ENCODE data around the gene MYH9. TPM values are rescaled to one million over a fixed set of nuclear protein-coding genes. Genes with fewer than 3 reads are reported as not detected.

MYH9 gene
- total RNA-seq, 3 donors from 2014 or later (not counting 1 experiment from before 2014, with no cell fraction given) = 803 to 1,038 (median 808) TPM

GRCh38 chr22:36247955-36248354 lies 139.8 kb downstream of the MYH9 start:
- no peak for TF ChIP-seq CTCF (IDR thresholded peaks at IDR 0.05)
- no peak overlapping the region for H3K4me3 Mint-ChIP-seq
- Histone ChIP-seq H3K27ac (ENCODE audit: low read length) (no peak overlapping the region), H3K27me3 (ENCODE audit: control insufficient read depth, insufficient read depth, low read length) (no peaks in the 10 kb centered on the region), H3K4me3 (ENCODE audit: low read length) (no peak overlapping the region), H3K36me3 (ENCODE audit: control insufficient read depth, insufficient read depth, low read length) (no peaks in the 10 kb centered on the region), H3K9me3 (ENCODE audit: control insufficient read depth, insufficient read depth, low read length) (no peaks in the 10 kb centered on the region), H3K4me1 (ENCODE audit: control insufficient read depth, insufficient read depth, low read length) (peaks cover 8% of the 10 kb centered on the region)
- DNase-seq (no peak), ATAC-seq (no peak)
- WGBS (ENCODE audit: insufficient coverage) = 87% methylated on average over 4 of the region's 5 CpGs
- H3K27me3 Mint-ChIP-seq (ENCODE audit: low read depth in 2 of 2) = peaks cover 0 to 3% of the 10 kb centered on the region in 2 donors
- H3K4me1 Mint-ChIP-seq = peaks cover 11 to 14% of the 10 kb centered on the region in 2 donors
- intact Hi-C loops (cut with micrococcal nuclease) = no loop called here
- H3K9me3 Mint-ChIP-seq = no peaks in the 10 kb centered on the region
- no peak overlapping the region for H3K27ac Mint-ChIP-seq
- H3K36me3 Mint-ChIP-seq = no peaks in the 10 kb centered on the region

GRCh38 chr22:36246718-36247117 lies 141.0 kb downstream of the MYH9 start:
- peaks cover 2% of the 10 kb centered on the region in 2 donors for H3K4me1 Mint-ChIP-seq
- H3K4me3 Mint-ChIP-seq = no peak overlapping the region
- no peaks in the 10 kb centered on the region for H3K36me3 Mint-ChIP-seq
- no peak for TF ChIP-seq CTCF (IDR thresholded peaks at IDR 0.05)
- peaks cover 0 to 3% of the 10 kb centered on the region in 2 donors for H3K9me3 Mint-ChIP-seq
- H3K27me3 Mint-ChIP-seq (ENCODE audit: low read depth in 2 of 2) = peaks cover 0 to 3% of the 10 kb centered on the region in 2 donors
- H3K27ac ChIP-seq (ENCODE audit: low read length) = no peak overlapping the region
- no peaks in the 10 kb centered on the region for H3K9me3 ChIP-seq (ENCODE audit: control insufficient read depth, insufficient read depth, low read length)
- H3K4me3 ChIP-seq (ENCODE audit: low read length) = no peak overlapping the region
- no peaks in the 10 kb centered on the region for H3K27me3 ChIP-seq (ENCODE audit: control insufficient read depth, insufficient read depth, low read length)
- ATAC-seq = no peak
- no peaks in the 10 kb centered on the region for H3K36me3 ChIP-seq (ENCODE audit: control insufficient read depth, insufficient read depth, low read length)
- intact Hi-C loops (cut with micrococcal nuclease) = no loop called here
- no peak for DNase-seq
- 79% methylated on average over 3 of the region's 3 CpGs for WGBS (ENCODE audit: insufficient coverage)
- no peaks in the 10 kb centered on the region for H3K4me1 ChIP-seq (ENCODE audit: control insufficient read depth, insufficient read depth, low read length)
- H3K27ac Mint-ChIP-seq = no peak overlapping the region

GRCh38 chr22:36245805-36246356 lies 141.9 kb downstream of the MYH9 start:
- Mint-ChIP-seq H3K27ac (no peak overlapping the region), H3K9me3 (peaks cover 0 to 3% of the 10 kb centered on the region in 2 donors), H3K27me3 (ENCODE audit: low read depth in 2 of 2) (peaks cover 0 to 3% of the 10 kb centered on the region in 2 donors), H3K4me1 (no peaks in the 10 kb centered on the region), H3K36me3 (no peaks in the 10 kb centered on the region), H3K4me3 (no peak overlapping the region)
- WGBS (ENCODE audit: insufficient coverage) = 89% methylated on average over 4 of the region's 4 CpGs
- TF ChIP-seq CTCF (IDR thresholded peaks at IDR 0.05) = no peak
- Histone ChIP-seq H3K9me3 (ENCODE audit: control insufficient read depth, insufficient read depth, low read length) (no peaks in the 10 kb centered on the region), H3K27me3 (ENCODE audit: control insufficient read depth, insufficient read depth, low read length) (no peaks in the 10 kb centered on the region), H3K4me3 (ENCODE audit: low read length) (no peak overlapping the region), H3K27ac (ENCODE audit: low read length) (no peak overlapping the region), H3K4me1 (ENCODE audit: control insufficient read depth, insufficient read depth, low read length) (no peaks in the 10 kb centered on the region), H3K36me3 (ENCODE audit: control insufficient read depth, insufficient read depth, low read length) (no peaks in the 10 kb centered on the region)
- intact Hi-C loops (cut with micrococcal nuclease) = no loop called here
- DNase-seq (no peak), ATAC-seq (no peak)
